SK-N-MC (cell line): ENCODE results near the gene SLC9A9.
A peak's percentile ranks its signal among the peaks of the same experiment; 100 is the strongest.

Source experiments
- DNase-seq: peaks from one replicate; pipeline ENCODE4 v3.0.0-alpha.2; 2011; ENCODE audit warnings: low read depth, low spot score
- H3K27ac ChIP-seq: fragments of 200-600 bp; sonication (generic); 2 replicates; pipeline ENCODE4 v1.5.1; 2016; ENCODE audit warnings: mixed run types
- H3K36me3 ChIP-seq: fragments of 200-600 bp; sonication (generic); 2 replicates; pipeline ENCODE4 v1.6.1; 2017; ENCODE audit warnings: antibody characterized with exemption, low read length, mixed read lengths; ENCODE audit not compliant: insufficient read depth
- H3K4me3 ChIP-seq: fragments of 200-600 bp; sonication (generic); 2 replicates; pipeline ENCODE4 v1.5.1; 2016
- H3K9ac ChIP-seq: fragments of 200-600 bp; sonication (generic); 2 replicates; pipeline ENCODE4 v1.8.0; 2017; ENCODE audit warnings: mixed run types, mixed read lengths; ENCODE audit not compliant: insufficient read length
- H3K9me3 ChIP-seq: fragments of 200-600 bp; sonication (generic); 2 replicates; pipeline ENCODE4 v1.6.1; 2017; ENCODE audit warnings: low read depth, mild to moderate bottlenecking, antibody characterized with exemption, low read length, moderate library complexity, mixed read lengths
- EZH2 ChIP-seq: fragments of 200-600 bp; sonication (generic); IDR thresholded peaks from one replicate; pipeline ENCODE4 v1.6.1; 2017; ENCODE audit warnings: antibody characterized with exemption
- FOXP2 ChIP-seq: optimal IDR thresholded peaks from 2 replicates; pipeline ENCODE3; 2011; ENCODE audit warnings: mild to moderate bottlenecking, moderate library complexity; ENCODE audit not compliant: insufficient read depth; ENCODE audit errors: extremely low read length, control extremely low read depth
- POLR2AphosphoS5 ChIP-seq: IDR thresholded peaks from 2 replicates; pipeline ENCODE4 v1.6.1; 2012; ENCODE audit warnings: mild to moderate bottlenecking, low read depth, low read length, borderline replicate concordance

Gene SLC9A9

DNA sequence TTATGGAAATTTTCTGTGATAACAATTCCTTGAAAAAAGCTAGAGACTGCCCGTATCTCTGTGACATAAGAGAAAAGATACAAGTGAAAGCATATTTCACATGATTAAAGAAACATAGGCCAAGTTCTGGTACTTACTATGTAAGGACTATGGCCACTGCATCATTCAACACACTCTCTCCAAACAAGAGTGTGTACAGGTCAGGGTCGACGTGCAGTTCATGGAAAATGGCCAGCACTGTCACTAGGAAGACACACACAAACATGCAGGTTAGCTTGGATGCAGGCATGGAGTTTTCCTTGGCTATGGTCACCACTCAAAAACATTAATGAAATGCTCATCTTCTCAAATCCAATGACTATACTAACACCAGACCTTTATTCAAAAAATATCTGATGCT lies 196.2 kb downstream of the SLC9A9 start:
- Histone ChIP-seq H3K36me3 (no peaks in the 10 kb centered on the region), H3K27ac (no peak overlapping the region), H3K4me3 (no peak overlapping the region), H3K9me3 (no peaks in the 10 kb centered on the region), H3K9ac (no peak overlapping the region)
- no peak for DNase-seq
- TF ChIP-seq POLR2AphosphoS5 (no peak), EZH2 (no peak), FOXP2 (no peak)

DNA sequence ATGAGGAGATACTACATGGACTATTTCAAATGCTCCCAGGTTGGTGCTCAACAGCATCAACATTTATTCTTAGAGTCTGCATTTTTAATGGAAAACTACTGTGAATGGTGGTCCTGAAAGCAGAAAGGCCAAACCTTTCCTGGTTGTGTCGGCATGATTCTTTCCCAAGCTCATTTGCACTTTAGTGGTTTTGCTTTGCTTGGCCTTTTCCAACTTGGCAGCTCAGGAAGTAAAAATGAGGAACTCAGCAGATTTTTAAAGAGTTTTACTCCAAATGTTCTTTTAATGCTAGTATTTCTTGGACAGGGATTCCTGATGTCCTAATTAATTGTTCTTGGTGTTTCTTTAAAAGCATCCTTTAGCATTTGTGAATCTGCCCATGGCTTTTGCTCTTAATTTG lies 197.4 kb downstream of the SLC9A9 start:
- Histone ChIP-seq H3K27ac (0 out of 2 replicates have a peak overlapping the region, but pooled peaks have one; percentile 13), H3K4me3 (peak overlapping the region; percentile 37), H3K9ac (no peak overlapping the region), H3K9me3 (no peaks in the 10 kb centered on the region), H3K36me3 (no peaks in the 10 kb centered on the region)
- DNase-seq, result peak; percentile 50
- peak; percentile 33; the same call in 1 of the 2 replicates for TF ChIP-seq POLR2AphosphoS5
- no peak for TF ChIP-seq EZH2

DNA sequence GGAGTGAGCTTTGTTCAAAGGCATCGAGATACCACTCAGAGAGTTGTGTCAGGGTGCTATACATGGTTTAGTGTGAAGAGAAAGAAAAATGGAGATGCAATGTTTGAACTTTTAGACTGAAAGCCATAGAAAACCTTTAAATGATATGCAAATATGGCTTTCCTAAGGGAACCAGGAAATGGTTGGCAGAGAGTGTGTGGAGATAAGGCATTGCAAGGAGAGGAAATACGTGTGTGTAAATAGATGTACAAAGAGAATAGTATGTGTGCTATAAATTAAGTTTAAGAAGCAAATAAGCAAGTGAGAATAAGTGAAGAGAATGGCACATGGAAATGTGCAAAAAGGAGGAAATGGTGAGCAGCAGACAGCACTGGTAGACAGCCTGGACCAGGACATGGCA lies 198.1 kb downstream of the SLC9A9 start:
- H3K4me3 ChIP-seq, result no peak overlapping the region
- H3K27ac ChIP-seq, result no peak overlapping the region
- no peak overlapping the region for H3K9ac ChIP-seq
- no peaks in the 10 kb centered on the region for H3K9me3 ChIP-seq
- no peaks in the 10 kb centered on the region for H3K36me3 ChIP-seq
- TF ChIP-seq POLR2AphosphoS5 (no peak), FOXP2 (no peak), EZH2 (no peak)
- no peak for DNase-seq

DNA sequence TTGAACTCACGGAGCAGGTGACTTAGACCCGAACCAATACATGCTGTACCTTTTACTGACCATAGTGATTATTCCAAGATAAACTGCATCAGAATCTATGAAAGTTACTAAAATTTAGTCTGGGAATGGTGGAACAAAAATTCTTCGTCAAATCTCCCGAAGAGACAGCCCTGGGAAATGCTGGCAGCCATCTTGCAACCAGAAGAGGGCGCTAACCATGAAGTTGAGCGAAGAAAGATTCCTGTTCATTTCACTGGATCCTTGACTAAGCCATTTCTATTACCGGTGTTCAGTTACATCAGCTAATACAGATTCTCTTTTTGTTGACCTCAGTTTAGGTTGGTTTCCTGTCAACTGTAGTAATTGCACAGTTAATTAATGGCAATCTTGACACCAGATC lies 199.6 kb downstream of the SLC9A9 start:
- DNase-seq, result no peak
- H3K9ac ChIP-seq, result no peak overlapping the region
- H3K36me3 ChIP-seq, result no peaks in the 10 kb centered on the region
- TF ChIP-seq EZH2, result no peak
- H3K9me3 ChIP-seq, result no peaks in the 10 kb centered on the region
- no peak overlapping the region for H3K27ac ChIP-seq
- H3K4me3 ChIP-seq, result no peak overlapping the region

DNA sequence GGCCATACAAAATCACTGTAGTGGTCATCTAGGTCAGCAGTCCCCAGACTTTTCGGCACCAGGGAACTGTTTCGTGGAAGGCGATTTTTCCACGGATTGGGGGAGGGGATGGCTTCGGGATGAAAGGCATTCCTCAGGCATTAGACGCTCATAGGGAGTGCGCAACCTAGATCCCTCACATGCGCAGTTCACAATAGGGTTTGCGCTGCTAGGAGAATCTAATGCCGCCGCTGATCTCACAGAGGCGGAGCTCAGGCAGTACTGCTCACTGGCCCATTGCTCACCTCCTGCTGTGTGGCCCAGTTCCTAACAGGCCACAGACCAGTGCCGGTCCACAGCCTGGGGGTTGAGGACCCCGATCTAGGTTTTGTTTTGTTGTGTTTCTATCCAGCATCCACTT lies 200.1 kb downstream of the SLC9A9 start:
- Histone ChIP-seq H3K9ac (no peak overlapping the region), H3K36me3 (no peaks in the 10 kb centered on the region), H3K4me3 (no peak overlapping the region), H3K9me3 (no peaks in the 10 kb centered on the region), H3K27ac (no peak overlapping the region)
- no peak for TF ChIP-seq FOXP2
- TF ChIP-seq POLR2AphosphoS5, result no peak
- no peak for TF ChIP-seq EZH2
- no peak for DNase-seq

- H3K4me3 ChIP-seq, result no peak overlapping the region
- no peak overlapping the region for H3K27ac ChIP-seq
- no peak overlapping the region for H3K9ac ChIP-seq
- H3K9me3 ChIP-seq, result no peaks in the 10 kb centered on the region
- H3K36me3 ChIP-seq, result no peaks in the 10 kb centered on the region
- no peak for DNase-seq
- TF ChIP-seq POLR2AphosphoS5 (no peak), EZH2 (no peak), FOXP2 (no peak)
Observed at GRCh38 chr3:143644370-143645089, 203.7 kb downstream of the SLC9A9 start.

DNA sequence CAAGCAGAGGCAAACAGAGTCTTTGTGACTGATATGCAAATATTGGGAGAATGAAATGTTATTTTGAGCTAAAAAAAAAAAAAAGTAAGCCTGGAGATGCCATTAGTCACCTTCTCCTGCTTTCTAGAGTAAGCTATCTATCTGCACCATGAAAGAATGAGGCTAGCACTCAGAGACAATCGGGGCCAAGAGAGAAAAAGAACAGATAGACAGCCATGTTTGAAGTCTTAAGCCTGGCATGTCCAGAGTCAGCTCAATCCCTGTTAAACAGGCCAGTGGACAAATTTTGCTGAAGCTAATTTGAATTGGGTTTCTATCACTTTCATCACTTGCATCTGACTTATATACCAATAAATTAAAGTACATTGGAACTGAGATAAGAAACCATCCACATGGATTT lies 204.4 kb downstream of the SLC9A9 start:
- Histone ChIP-seq H3K9me3 (no peaks in the 10 kb centered on the region), H3K4me3 (no peak overlapping the region), H3K36me3 (no peaks in the 10 kb centered on the region), H3K9ac (no peak overlapping the region), H3K27ac (no peak overlapping the region)
- DNase-seq, result no peak
- TF ChIP-seq FOXP2 (no peak), POLR2AphosphoS5 (no peak), EZH2 (no peak)

GRCh38 chr3:143640774-143641173 lies 207.5 kb downstream of the SLC9A9 start:
- Histone ChIP-seq H3K9ac (no peak overlapping the region), H3K4me3 (no peak overlapping the region), H3K27ac (no peak overlapping the region), H3K9me3 (peaks cover 13% of the 10 kb centered on the region; the same call in 1 of the 2 replicates), H3K36me3 (no peaks in the 10 kb centered on the region; the same call in 1 of the 2 replicates)
- no peak for DNase-seq
- TF ChIP-seq POLR2AphosphoS5, result no peak
- no peak for TF ChIP-seq EZH2
- no peak for TF ChIP-seq FOXP2

DNA sequence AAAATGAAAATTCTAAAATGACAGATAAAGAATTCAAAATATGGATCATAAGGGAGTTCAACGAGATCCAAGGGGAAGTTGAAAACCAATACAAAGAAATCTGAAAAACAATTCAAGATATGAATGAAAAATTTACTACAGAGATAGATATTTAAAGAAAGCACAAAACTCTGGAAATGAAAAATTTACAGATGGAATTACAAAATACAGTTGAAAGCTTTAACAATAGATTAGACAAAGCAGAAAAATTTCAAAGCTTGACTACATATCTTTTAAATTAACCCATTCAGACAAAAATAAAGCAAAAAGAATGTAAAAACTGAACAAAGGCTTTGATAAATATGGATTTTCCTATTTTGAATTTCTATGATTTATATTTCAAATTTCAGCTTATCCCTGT lies 211.1 kb downstream of the SLC9A9 start:
- Histone ChIP-seq H3K4me3 (no peak overlapping the region), H3K9ac (no peak overlapping the region), H3K9me3 (peaks cover 13% of the 10 kb centered on the region; the same call in 1 of the 2 replicates), H3K27ac (no peak overlapping the region), H3K36me3 (no peaks in the 10 kb centered on the region; the same call in 1 of the 2 replicates)
- DNase-seq, result no peak
- no peak for TF ChIP-seq EZH2
- TF ChIP-seq POLR2AphosphoS5, result no peak
- no peak for TF ChIP-seq FOXP2
